Progenitor cell of endocrine pancreas (in vitro differentiated cells): ENCODE measurements around the gene ITM2C. TPM values are rescaled to one million over a fixed set of nuclear protein-coding genes. Genes with fewer than 3 reads are reported as not detected.

Experiments used
- DNase-seq: peaks from one replicate; pipeline ENCODE4 v3.0.0; 2021; ENCODE audit warnings: low spot score; ENCODE audit not compliant: unreplicated experiment
- H3K27ac Mint-ChIP-seq: 2 replicates; pipeline ENCODE4 v1.8.0; 2021; ENCODE audit warnings: mild to moderate bottlenecking, moderate library complexity, mixed read lengths
- H3K27me3 Mint-ChIP-seq: 2 replicates; pipeline ENCODE4 v1.8.0; 2021; ENCODE audit warnings: mixed read lengths
- H3K36me3 Mint-ChIP-seq: 2 replicates; pipeline ENCODE4 v1.8.0; 2022; ENCODE audit warnings: mixed read lengths; ENCODE audit not compliant: insufficient read depth
- H3K4me1 Mint-ChIP-seq: 2 replicates; pipeline ENCODE4 v1.8.0; 2021; ENCODE audit warnings: low read depth, mixed read lengths
- H3K4me3 Mint-ChIP-seq: 2 replicates; pipeline ENCODE4 v1.8.0; 2021; ENCODE audit warnings: low read depth, mild to moderate bottlenecking, moderate library complexity, mixed read lengths
- H3K9me3 Mint-ChIP-seq: 2 replicates; pipeline ENCODE4 v1.8.0; 2021; ENCODE audit warnings: low read depth, mixed read lengths
- total RNA-seq: library from RNA; stranded (reverse); gene quantifications from 2 replicates; pipeline ENCODE4 v1.2.1, GENCODE V29; 2021
- TF ChIP-seq, protein P1 (sequence below): fragments of 200-600 bp; sonication (generic); IDR thresholded peaks from one replicate; pipeline ENCODE4 v1.5.0; 2021; ENCODE audit warnings: antibody characterized with exemption, mild to moderate bottlenecking; ENCODE audit not compliant: unreplicated experiment

Gene ITM2C
- total RNA-seq, 1 donor from 2014 or later: 169 TPM

DNA sequence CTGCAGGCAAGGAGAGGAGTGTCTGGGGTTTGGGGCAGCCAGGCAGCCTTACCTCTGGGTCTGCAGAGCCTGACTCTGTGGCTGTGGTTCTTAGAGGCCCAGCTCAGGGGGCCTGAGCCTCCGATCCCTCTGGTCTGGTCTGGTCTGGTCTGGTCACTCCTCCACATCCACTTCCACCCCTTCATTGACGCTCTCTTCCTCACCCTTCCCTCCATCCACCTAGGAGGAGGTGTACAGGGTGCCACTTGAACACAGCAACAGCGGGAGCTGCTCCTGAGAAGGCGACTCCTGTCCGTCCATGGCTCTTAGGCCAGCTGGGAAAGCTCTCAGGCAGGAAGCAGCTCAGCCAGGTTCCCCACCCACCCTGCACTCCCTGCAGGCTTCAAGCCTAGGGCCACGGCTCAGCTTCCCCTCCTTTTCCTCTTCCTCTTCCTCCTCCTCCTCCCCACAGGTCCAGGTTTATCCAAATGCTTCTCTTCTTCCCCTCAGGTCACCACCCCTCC, 43.4 kb downstream of the ITM2C start:
- no peak overlapping the region for H3K27ac Mint-ChIP-seq
- H3K36me3 Mint-ChIP-seq: no peaks in the 10 kb centered on the region
- H3K4me1 Mint-ChIP-seq: no peaks in the 10 kb centered on the region
- DNase-seq: no peak
- TF ChIP-seq, protein P1, sequence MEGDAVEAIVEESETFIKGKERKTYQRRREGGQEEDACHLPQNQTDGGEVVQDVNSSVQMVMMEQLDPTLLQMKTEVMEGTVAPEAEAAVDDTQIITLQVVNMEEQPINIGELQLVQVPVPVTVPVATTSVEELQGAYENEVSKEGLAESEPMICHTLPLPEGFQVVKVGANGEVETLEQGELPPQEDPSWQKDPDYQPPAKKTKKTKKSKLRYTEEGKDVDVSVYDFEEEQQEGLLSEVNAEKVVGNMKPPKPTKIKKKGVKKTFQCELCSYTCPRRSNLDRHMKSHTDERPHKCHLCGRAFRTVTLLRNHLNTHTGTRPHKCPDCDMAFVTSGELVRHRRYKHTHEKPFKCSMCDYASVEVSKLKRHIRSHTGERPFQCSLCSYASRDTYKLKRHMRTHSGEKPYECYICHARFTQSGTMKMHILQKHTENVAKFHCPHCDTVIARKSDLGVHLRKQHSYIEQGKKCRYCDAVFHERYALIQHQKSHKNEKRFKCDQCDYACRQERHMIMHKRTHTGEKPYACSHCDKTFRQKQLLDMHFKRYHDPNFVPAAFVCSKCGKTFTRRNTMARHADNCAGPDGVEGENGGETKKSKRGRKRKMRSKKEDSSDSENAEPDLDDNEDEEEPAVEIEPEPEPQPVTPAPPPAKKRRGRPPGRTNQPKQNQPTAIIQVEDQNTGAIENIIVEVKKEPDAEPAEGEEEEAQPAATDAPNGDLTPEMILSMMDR: no peak
- no peaks in the 10 kb centered on the region for H3K9me3 Mint-ChIP-seq
- H3K27me3 Mint-ChIP-seq: peaks cover 26% of the 10 kb centered on the region
- H3K4me3 Mint-ChIP-seq: no peak overlapping the region

DNA sequence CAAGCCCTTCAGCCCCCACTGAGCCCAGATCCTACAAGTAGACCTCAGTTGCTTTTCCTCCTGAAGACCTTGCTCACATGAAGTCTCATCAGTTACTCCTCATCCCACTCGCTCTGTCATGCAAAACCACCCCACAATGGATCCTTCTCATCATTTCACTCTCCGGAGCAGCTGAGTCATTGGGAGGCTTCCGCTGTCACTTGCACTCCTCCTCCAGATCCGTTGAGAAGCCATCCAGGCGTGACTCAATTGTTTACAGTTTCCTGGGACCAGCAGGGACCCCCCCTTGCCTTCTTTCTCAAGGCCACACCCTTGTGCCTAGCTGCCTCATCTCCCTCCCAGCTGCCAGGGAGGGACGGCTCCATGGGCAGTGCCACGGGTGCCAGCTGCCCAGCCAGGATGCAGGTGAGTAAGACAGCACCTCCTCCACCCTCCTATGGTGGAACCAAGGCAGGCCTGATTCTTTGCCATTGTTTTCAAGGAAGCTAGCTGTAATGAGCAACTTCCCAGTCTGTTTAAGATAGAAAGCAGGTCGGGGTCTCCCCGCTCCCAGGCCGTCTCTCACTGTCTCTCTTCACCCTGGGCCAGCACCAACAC, 44.0 kb downstream of the ITM2C start:
- Mint-ChIP-seq H3K27me3 (peaks cover 25% of the 10 kb centered on the region), H3K9me3 (no peaks in the 10 kb centered on the region), H3K4me3 (no peak overlapping the region), H3K36me3 (no peaks in the 10 kb centered on the region), H3K4me1 (no peaks in the 10 kb centered on the region), H3K27ac (no peak overlapping the region)
- DNase-seq: no peak
- TF ChIP-seq, protein P1: no peak

DNA sequence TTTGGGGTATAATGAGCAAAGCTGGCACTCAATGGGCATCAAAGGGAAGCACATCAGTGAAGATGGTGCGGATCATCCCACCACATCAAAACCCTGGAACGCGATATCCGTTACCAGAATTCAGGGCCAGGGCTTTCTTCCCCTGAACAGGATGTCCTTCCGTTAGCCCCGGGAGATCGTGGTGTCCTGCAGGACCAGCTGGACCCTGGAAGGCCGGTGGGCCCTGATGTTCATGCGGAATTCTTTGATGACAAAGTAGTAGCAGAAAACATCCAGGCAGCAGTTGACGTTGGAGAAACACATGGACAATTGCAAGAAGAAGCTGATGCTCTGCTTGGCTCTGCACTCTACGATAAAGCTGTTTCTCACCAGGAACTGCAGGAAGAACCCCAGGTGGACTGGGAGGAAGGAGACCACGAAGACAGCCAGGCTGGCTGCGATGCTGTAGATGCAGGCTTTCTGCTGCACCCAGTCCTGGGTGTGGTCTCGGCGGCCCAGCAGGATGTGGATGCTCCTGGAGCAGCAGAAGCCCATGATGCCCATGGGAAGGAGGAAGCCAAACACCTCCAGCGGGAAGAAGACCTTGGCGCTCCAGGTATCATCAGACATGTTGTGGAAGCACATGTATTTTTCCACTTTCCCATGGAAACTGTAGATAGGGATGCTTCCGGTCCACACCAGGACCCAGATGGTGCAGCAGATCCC, 45.3 kb downstream of the ITM2C start:
- Mint-ChIP-seq H3K36me3 (no peaks in the 10 kb centered on the region), H3K27ac (no peak overlapping the region), H3K4me3 (no peak overlapping the region), H3K4me1 (no peaks in the 10 kb centered on the region), H3K9me3 (no peaks in the 10 kb centered on the region), H3K27me3 (peaks cover 22% of the 10 kb centered on the region)
- no peak for DNase-seq
- TF ChIP-seq, protein P1: no peak

DNA sequence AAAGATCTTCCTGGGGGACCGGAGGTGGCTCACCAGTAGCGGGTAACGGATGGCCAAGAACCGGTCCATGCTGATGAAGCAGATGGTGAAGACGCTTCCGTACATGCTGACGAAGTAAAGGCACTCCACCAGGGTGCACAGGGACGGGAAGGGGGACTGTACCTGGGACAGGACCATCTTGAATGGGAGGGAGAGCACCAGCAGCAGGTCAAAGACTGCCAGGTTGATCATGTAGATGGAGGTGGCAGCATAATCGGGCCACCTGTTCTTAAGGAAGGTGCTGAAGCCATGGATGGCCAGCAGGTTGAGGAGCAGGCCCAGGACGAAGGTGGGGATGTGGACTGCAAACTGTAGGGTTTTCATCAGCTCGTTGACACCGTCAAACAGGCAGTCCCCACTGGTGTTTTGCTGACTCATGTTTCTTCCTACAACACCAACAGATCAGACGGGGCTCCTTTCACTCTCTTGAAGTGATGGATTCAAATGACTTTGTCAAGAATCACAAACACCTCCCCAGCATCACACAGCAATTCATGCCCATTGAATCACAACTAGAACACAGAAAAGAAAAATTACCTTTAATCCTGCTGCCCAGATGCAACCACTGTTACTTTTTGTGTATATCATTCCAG, 45.9 kb downstream of the ITM2C start:
- Mint-ChIP-seq H3K36me3 (no peaks in the 10 kb centered on the region), H3K4me3 (no peak overlapping the region), H3K27me3 (peaks cover 22% of the 10 kb centered on the region), H3K9me3 (no peaks in the 10 kb centered on the region), H3K27ac (no peak overlapping the region), H3K4me1 (peaks cover 1% of the 10 kb centered on the region)
- no peak for DNase-seq
- TF ChIP-seq, protein P1: no peak

DNA sequence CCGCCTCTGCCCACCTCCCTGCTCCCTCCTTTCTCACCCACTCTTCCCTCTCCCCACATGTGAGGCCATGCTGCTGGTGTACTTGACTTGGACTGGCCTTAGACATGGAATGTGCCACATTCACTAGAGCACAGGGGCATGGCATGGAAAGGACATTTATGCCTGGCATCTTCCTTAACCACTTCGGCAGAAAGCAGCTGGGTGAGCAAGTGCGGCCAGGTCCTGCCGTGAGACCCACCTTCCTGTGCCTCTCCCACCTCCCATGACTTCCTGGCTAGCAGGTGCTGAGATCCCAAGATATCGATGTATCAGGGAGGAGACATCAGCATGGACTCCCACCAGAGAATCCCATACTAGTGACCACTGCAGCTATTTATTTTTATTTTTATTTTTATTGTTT, 47.3 kb downstream of the ITM2C start:
- Mint-ChIP-seq H3K9me3 (no peaks in the 10 kb centered on the region), H3K27ac (no peak overlapping the region), H3K4me3 (no peak overlapping the region), H3K4me1 (peaks cover 1% of the 10 kb centered on the region), H3K27me3 (peaks cover 14% of the 10 kb centered on the region), H3K36me3 (no peaks in the 10 kb centered on the region)
- no peak for DNase-seq
- TF ChIP-seq, protein P1: no peak
